Urinary bladder (tissue), 4 donors: Measurements from ENCODE around the gene CEBPE. TPM values are rescaled to one million over a fixed set of nuclear protein-coding genes. Genes with fewer than 3 reads are reported as not detected.

Experiments used
- DNase-seq: peaks from one replicate; pipeline ENCODE4 v3.0.0-alpha.2; 2015; ENCODE audit errors: extremely low spot score
- H3K27ac ChIP-seq: one replicate; pipeline ENCODE4 v1.5.1; 2013; ENCODE audit warnings: low read depth, mild to moderate bottlenecking, moderate library complexity
- H3K36me3 ChIP-seq: one replicate; pipeline ENCODE4 v1.6.1; 2013; ENCODE audit warnings: mild to moderate bottlenecking, moderate library complexity; ENCODE audit not compliant: insufficient read depth
- H3K4me1 ChIP-seq: one replicate; pipeline ENCODE4 v1.6.1; 2013; ENCODE audit warnings: mild to moderate bottlenecking, moderate library complexity; ENCODE audit not compliant: insufficient read depth
- H3K4me3 ChIP-seq: one replicate; pipeline ENCODE4 v1.5.1; 2013; ENCODE audit warnings: low read depth, low read length
- WGBS: extraction: QIAGEN DNeasy Blood & Tissue Kit; methylation state at CpG from one replicate; pipeline ENCODE4 v1.1.7; 2013; 5-methylcytosine and 5-hydroxymethylcytosine counted together
- polyA plus RNA-seq: library from polyadenylated mRNA; stranded (reverse); fragments of 200-250 nt; gene quantifications from one replicate; pipeline ENCODE4 v1.2.3, GENCODE V29; 2013
- small RNA-seq: library from RNA; depleted of rRNA; stranded (forward); fragments of <200 nt; gene quantifications from one replicate; pipeline ENCODE3, GENCODE V24; 2014
- total RNA-seq: library from RNA; depleted of rRNA; stranded (reverse); fragments of >200 nt; gene quantifications from one replicate; pipeline ENCODE4 v1.2.3, GENCODE V29; 2014
- donor health status: healthy with polysubstance abuse.
- donor health status: healthy.

CEBPE gene
- total and polyA plus RNA-seq, 2 donors, result 0.06 TPM; not detected in 1

- no peak for DNase-seq
- H3K4me1 ChIP-seq, result no peaks in the 10 kb centered on the region
- H3K36me3 ChIP-seq, result peaks cover 5% of the 10 kb centered on the region
- H3K4me3 ChIP-seq, result no peak overlapping the region
- no peak overlapping the region for H3K27ac ChIP-seq
- 73% methylated on average over 14 of the region's 14 CpGs for WGBS
These were observed 50.9 kb downstream of the CEBPE start for GRCh38 chr14:23067847-23068788.

Small RNA genes lying within 50 kb of the gene (small RNA-seq; reads per million reads assigned to genes)
- not detected for gene RNU6-1138P

Other genes with a start within 250 kb of the CEBPE start
- gene LRP10, start 247.5 kb downstream of the CEBPE start, total RNA-seq, result 22.1 TPM
- 195 TPM for gene LRP10, start 247.5 kb downstream of the CEBPE start, polyA plus RNA-seq
- 0.16 TPM for gene REM2, start 236.0 kb downstream of the CEBPE start, total RNA-seq
- 0.38 TPM for gene REM2, start 236.0 kb downstream of the CEBPE start, polyA plus RNA-seq
- 101 TPM for gene RBM23, start 200.1 kb downstream of the CEBPE start, total RNA-seq
- gene RBM23, start 200.1 kb downstream of the CEBPE start, polyA plus RNA-seq, result 65.0 TPM
- gene PRMT5, start 189.9 kb downstream of the CEBPE start, total RNA-seq, result 39.8 TPM
- 49.3 TPM for gene PRMT5, start 189.9 kb downstream of the CEBPE start, polyA plus RNA-seq
- 42.2 TPM for gene HAUS4, start 162.2 kb downstream of the CEBPE start, total RNA-seq
- gene HAUS4, start 162.2 kb downstream of the CEBPE start, polyA plus RNA-seq, result 44.1 TPM
- 28.0 TPM for gene AJUBA, start 136.7 kb downstream of the CEBPE start, total RNA-seq
- 6.6 TPM for gene AJUBA, start 136.7 kb downstream of the CEBPE start, polyA plus RNA-seq
- 10.4 TPM for gene C14orf93, start 109.1 kb downstream of the CEBPE start, total RNA-seq
- gene C14orf93, start 109.1 kb downstream of the CEBPE start, polyA plus RNA-seq, result 14.5 TPM
- gene PSMB5, start 84.4 kb downstream of the CEBPE start, total RNA-seq, result 70.3 TPM
- gene PSMB5, start 84.4 kb downstream of the CEBPE start, polyA plus RNA-seq, result 135 TPM
- not detected for gene PSMB11, start 77.0 kb downstream of the CEBPE start, total RNA-seq
- gene PSMB11, start 77.0 kb downstream of the CEBPE start, polyA plus RNA-seq, result not detected
- 6.4 TPM for gene CDH24, start 61.7 kb downstream of the CEBPE start, total RNA-seq
- 4.4 TPM for gene CDH24, start 61.7 kb downstream of the CEBPE start, polyA plus RNA-seq
- gene ACIN1, start 24.1 kb downstream of the CEBPE start, total RNA-seq, result 87.9 TPM
- gene ACIN1, start 24.1 kb downstream of the CEBPE start, polyA plus RNA-seq, result 82.2 TPM
- gene C14orf119, start 23.8 kb downstream of the CEBPE start, total RNA-seq, result 37.2 TPM
- 51.8 TPM for gene C14orf119, start 23.8 kb downstream of the CEBPE start, polyA plus RNA-seq
- gene CIROP, start 14.3 kb downstream of the CEBPE start, total RNA-seq, result not detected
- gene CIROP, start 14.3 kb downstream of the CEBPE start, polyA plus RNA-seq, result not detected
- 8.4 TPM for gene SLC7A8, start 64.4 kb upstream of the CEBPE start, total RNA-seq
- gene SLC7A8, start 64.4 kb upstream of the CEBPE start, polyA plus RNA-seq, result 35.5 TPM
- gene RNF212B, start 118.7 kb upstream of the CEBPE start, total RNA-seq, result not detected
- 0.41 TPM for gene RNF212B, start 118.7 kb upstream of the CEBPE start, polyA plus RNA-seq
- 7.9 TPM for gene HOMEZ, start 166.9 kb upstream of the CEBPE start, total RNA-seq
- gene HOMEZ, start 166.9 kb upstream of the CEBPE start, polyA plus RNA-seq, result 12.4 TPM
- gene PPP1R3E, start 183.6 kb upstream of the CEBPE start, total RNA-seq, result 8.6 TPM
- gene PPP1R3E, start 183.6 kb upstream of the CEBPE start, polyA plus RNA-seq, result 9.8 TPM
- 19.2 TPM for gene BCL2L2, start 187.6 kb upstream of the CEBPE start, total RNA-seq
- 118 TPM for gene BCL2L2, start 187.6 kb upstream of the CEBPE start, polyA plus RNA-seq
- gene PABPN1, start 202.2 kb upstream of the CEBPE start, total RNA-seq, result 52.0 TPM
- gene PABPN1, start 202.2 kb upstream of the CEBPE start, polyA plus RNA-seq, result 84.0 TPM
- gene SLC22A17, start 233.6 kb upstream of the CEBPE start, total RNA-seq, result 30.5 TPM
- gene SLC22A17, start 233.6 kb upstream of the CEBPE start, polyA plus RNA-seq, result 40.8 TPM
- 15.0 TPM for gene EFS, start 245.9 kb upstream of the CEBPE start, total RNA-seq
- 28.7 TPM for gene EFS, start 245.9 kb upstream of the CEBPE start, polyA plus RNA-seq